ENCODE measurements around the gene FGFBP3. TPM values are rescaled to one million over a fixed set of nuclear protein-coding genes. Genes with fewer than 3 reads are reported as not detected.

FGFBP3 gene
- total RNA-seq, 1 experiment from 2014 or later: 1.1 TPM

GRCh38 chr10:91864744-91865143 lies 44.5 kb downstream of the FGFBP3 start:
- no peak for TF ChIP-seq CTCF (IDR thresholded peaks at IDR 0.05; ENCODE audit: unreplicated experiment)
- ChIA-PET POLR2A (interaction anchor here (0.6 to 1.5 kb wide), 3 partner anchors 44 to 160 kb away, joined by 3 to 4 read pairs (median 4); partner anchors contain the start of gene FGFBP3), CTCF (interaction anchor here (0.6 kb wide), 2 partner anchors 47 to 1426 kb away, joined by 3 to 4 read pairs; no protein-coding TSS in a partner anchor)
- Mint-ChIP-seq H3K9me3 (ENCODE audit: unreplicated experiment) (no peaks in the 10 kb centered on the region), H3K36me3 (ENCODE audit: insufficient read depth, unreplicated experiment) (peaks cover 69% of the 10 kb centered on the region), H3K4me1 (ENCODE audit: insufficient read depth, unreplicated experiment) (no peaks in the 10 kb centered on the region), H3K4me3 (ENCODE audit: unreplicated experiment) (no peak overlapping the region), H3K27ac (ENCODE audit: low read depth, unreplicated experiment) (no peak overlapping the region), H3K27me3 (ENCODE audit: insufficient read depth, unreplicated experiment) (no peaks in the 10 kb centered on the region)
- DNase-seq (ENCODE audit: unreplicated experiment): no peak
- BruUV-seq (replicated peaks): no TSS peak
- intact Hi-C loops (cut with micrococcal nuclease): no loop called here

DNA sequence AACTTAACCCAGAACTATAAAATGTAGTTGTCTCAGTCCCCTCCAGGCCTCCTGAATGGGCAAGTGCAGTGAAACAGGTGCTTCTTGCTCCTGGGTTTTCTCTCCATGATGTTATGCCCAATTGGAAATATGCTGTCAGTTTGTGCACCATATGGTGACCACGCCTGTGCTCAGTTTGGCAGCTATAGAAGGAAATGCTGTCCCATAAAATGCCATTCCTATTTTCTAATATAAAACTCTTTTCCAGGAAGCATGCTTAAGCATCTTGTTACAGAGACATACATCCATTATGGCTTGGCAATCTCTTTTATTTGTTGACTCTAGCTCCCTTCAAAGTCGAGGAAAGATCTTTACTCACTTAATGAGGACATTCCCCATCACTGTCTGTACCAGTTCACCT lies 45.2 kb downstream of the FGFBP3 start:
- H3K27me3 Mint-ChIP-seq (ENCODE audit: insufficient read depth, unreplicated experiment): no peaks in the 10 kb centered on the region
- POLR2A ChIA-PET: interaction anchor here (0.8 kb wide), 2 partner anchors 66 to 90 kb away, joined by 3 read pairs; partner anchors contain the start of gene TNKS2
- TF ChIP-seq CTCF (IDR thresholded peaks at IDR 0.05; ENCODE audit: unreplicated experiment): no peak
- peaks cover 68% of the 10 kb centered on the region for H3K36me3 Mint-ChIP-seq (ENCODE audit: insufficient read depth, unreplicated experiment)
- no peaks in the 10 kb centered on the region for H3K4me1 Mint-ChIP-seq (ENCODE audit: insufficient read depth, unreplicated experiment)
- no peaks in the 10 kb centered on the region for H3K9me3 Mint-ChIP-seq (ENCODE audit: unreplicated experiment)
- intact Hi-C loops (cut with micrococcal nuclease): no loop called here
- H3K4me3 Mint-ChIP-seq (ENCODE audit: unreplicated experiment): no peak overlapping the region
- no peak overlapping the region for H3K27ac Mint-ChIP-seq (ENCODE audit: low read depth, unreplicated experiment)
- BruUV-seq (replicated peaks): no TSS peak
- CTCF ChIA-PET: interaction anchor here (0.6 kb wide), 1 partner anchor 1426 kb away, joined by 3 read pairs; no protein-coding TSS in a partner anchor
- no peak for DNase-seq (ENCODE audit: unreplicated experiment)

DNA sequence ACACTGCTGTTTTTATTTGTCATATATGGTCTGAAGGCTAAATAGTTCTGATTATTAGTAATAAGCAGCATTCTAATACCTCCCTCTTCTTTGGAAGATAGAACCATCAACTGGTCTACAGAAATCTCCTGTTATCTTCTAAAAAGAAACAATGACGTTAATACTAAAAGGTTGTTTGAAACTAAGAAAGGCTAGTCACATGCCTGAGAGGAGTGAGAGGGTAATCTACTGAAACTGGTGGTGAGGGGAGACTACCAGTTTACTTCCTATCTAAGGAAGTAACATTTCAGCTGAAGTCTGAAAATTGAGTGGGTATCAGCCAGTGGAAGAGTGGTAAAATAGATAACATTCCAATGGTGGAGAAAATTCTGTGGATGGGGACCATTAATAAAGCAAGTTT lies 48.4 kb downstream of the FGFBP3 start:
- ChIA-PET POLR2A (interaction anchor here (0.5 kb wide), 1 partner anchor 571 kb away, joined by 4 read pairs; no protein-coding TSS in a partner anchor), CTCF (no interaction called here)
- no peak for DNase-seq (ENCODE audit: unreplicated experiment)
- intact Hi-C loops (cut with micrococcal nuclease): no loop called here
- Mint-ChIP-seq H3K9me3 (ENCODE audit: unreplicated experiment) (no peaks in the 10 kb centered on the region), H3K4me3 (ENCODE audit: unreplicated experiment) (no peak overlapping the region), H3K27ac (ENCODE audit: low read depth, unreplicated experiment) (peak overlapping the region; percentile 35), H3K4me1 (ENCODE audit: insufficient read depth, unreplicated experiment) (no peaks in the 10 kb centered on the region), H3K36me3 (ENCODE audit: insufficient read depth, unreplicated experiment) (peaks cover 91% of the 10 kb centered on the region), H3K27me3 (ENCODE audit: insufficient read depth, unreplicated experiment) (no peaks in the 10 kb centered on the region)
- BruUV-seq (replicated peaks): no TSS peak
- TF ChIP-seq CTCF (IDR thresholded peaks at IDR 0.05; ENCODE audit: unreplicated experiment): no peak

GRCh38 chr10:91856637-91857036 lies 52.6 kb downstream of the FGFBP3 start:
- Mint-ChIP-seq H3K27ac (ENCODE audit: low read depth, unreplicated experiment) (no peak overlapping the region), H3K4me3 (ENCODE audit: unreplicated experiment) (no peak overlapping the region), H3K36me3 (ENCODE audit: insufficient read depth, unreplicated experiment) (peaks cover 93% of the 10 kb centered on the region), H3K4me1 (ENCODE audit: insufficient read depth, unreplicated experiment) (no peaks in the 10 kb centered on the region), H3K9me3 (ENCODE audit: unreplicated experiment) (no peaks in the 10 kb centered on the region), H3K27me3 (ENCODE audit: insufficient read depth, unreplicated experiment) (no peaks in the 10 kb centered on the region)
- peak; percentile 37 for DNase-seq (ENCODE audit: unreplicated experiment)
- ChIA-PET CTCF (interaction anchor here (0.7 to 1.4 kb wide), 3 partner anchors 12 to 243 kb away, joined by 3 to 5 read pairs (median 5); no protein-coding TSS in a partner anchor), POLR2A (interaction anchor here (0.7 to 1.6 kb wide), 4 partner anchors 58 to 215 kb away, joined by 3 to 7 read pairs (median 3); partner anchors contain the start of genes BTAF1 and TNKS2)
- BruUV-seq (replicated peaks): no TSS peak
- TF ChIP-seq CTCF (IDR thresholded peaks at IDR 0.05; ENCODE audit: unreplicated experiment): peak; percentile 32
- intact Hi-C loops (cut with micrococcal nuclease): loop anchor here (1.0 kb wide), 2 partner anchors 53 to 57 kb away; partner anchors contain the start of gene FGFBP3

Other genes with a start within 250 kb of the FGFBP3 start
- gene TNKS2, start 111.1 kb downstream of the FGFBP3 start, total RNA-seq (2022): 48.3 and 50.3 TPM in 2 replicates
- 35.5 and 37.0 TPM in 2 replicates for gene BTAF1, start 14.3 kb upstream of the FGFBP3 start, total RNA-seq (2022)

All from MCF 10A (cell line).